Brain microvascular endothelial cell (primary cell): ENCODE results near the gene PRKCQ.

Source experiments
- DNase-seq: peaks from one replicate; pipeline ENCODE4 v3.0.0-alpha.2; 2020
- H3K27ac ChIP-seq: fragments of 250-450 bp; sonication (Bioruptor Pico); 2 replicates; pipeline ENCODE4 v1.5.1; 2020; ENCODE audit warnings: mild to moderate bottlenecking, moderate library complexity
- H3K27me3 ChIP-seq: fragments of 250-450 bp; sonication (Bioruptor Pico); replicated peaks from 2 replicates; pipeline ENCODE4 v1.5.1; 2020; ENCODE audit warnings: mild to moderate bottlenecking
- H3K36me3 ChIP-seq: fragments of 250-450 bp; sonication (Bioruptor Pico); replicated peaks from 2 replicates; pipeline ENCODE4 v1.5.1; 2020; ENCODE audit warnings: mild to moderate bottlenecking
- H3K4me3 ChIP-seq: 2 replicates; pipeline ENCODE4 v1.5.1; 2011; ENCODE audit warnings: low read depth, mild to moderate bottlenecking, control low read depth, low read length, moderate library complexity
- CTCF ChIP-seq: IDR thresholded peaks from 2 replicates; pipeline ENCODE4 v1.5.1; 2011; ENCODE audit warnings: low read depth, mild to moderate bottlenecking, moderate library complexity, low read length, control low read depth, inconsistent platforms; ENCODE audit errors: missing control alignments
- in situ Hi-C: cut with HindIII; loops from 2 replicates; pipeline ENCODE4 v1.10.0; 2017; ENCODE audit warnings: low sequenced_read_pairs, low pct_ligation_motif_present

Gene PRKCQ

DNA sequence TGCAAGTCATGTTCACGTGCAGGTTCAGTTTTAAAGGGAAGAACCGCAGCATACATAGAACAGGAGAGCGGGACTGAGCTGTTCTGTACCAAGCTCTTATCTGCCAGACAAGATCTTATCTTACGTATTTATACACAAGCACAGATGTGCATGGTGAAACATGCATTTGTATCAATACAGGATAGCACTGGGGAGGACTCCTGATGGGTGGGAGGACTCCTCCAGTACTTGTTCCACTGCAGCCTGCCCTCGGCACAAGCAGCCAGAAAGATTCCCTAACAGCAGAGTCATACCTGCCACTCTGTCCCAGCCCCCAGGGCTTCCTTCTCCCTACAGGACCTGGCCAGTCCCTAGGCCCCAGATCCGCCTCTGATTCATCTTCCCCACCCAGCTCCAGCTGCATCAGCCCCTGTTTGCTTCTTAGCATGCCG lies 13.2 kb upstream of the PRKCQ start:
- in situ Hi-C loops, result no loop called here
- Histone ChIP-seq H3K27ac (no peak overlapping the region), H3K36me3 (no peaks in the 10 kb centered on the region), H3K4me3 (no peak overlapping the region), H3K27me3 (no peaks in the 10 kb centered on the region)
- DNase-seq, result no peak
- TF ChIP-seq CTCF, result no peak

- DNase-seq, result no peak
- no peak for TF ChIP-seq CTCF
- no peaks in the 10 kb centered on the region for H3K36me3 ChIP-seq
- in situ Hi-C loops, result no loop called here
- no peak overlapping the region for H3K27ac ChIP-seq
- no peak overlapping the region for H3K4me3 ChIP-seq
- H3K27me3 ChIP-seq, result no peaks in the 10 kb centered on the region
These were observed 12.0 kb upstream of the PRKCQ start for GRCh38 chr10:6592080-6592479.

DNA sequence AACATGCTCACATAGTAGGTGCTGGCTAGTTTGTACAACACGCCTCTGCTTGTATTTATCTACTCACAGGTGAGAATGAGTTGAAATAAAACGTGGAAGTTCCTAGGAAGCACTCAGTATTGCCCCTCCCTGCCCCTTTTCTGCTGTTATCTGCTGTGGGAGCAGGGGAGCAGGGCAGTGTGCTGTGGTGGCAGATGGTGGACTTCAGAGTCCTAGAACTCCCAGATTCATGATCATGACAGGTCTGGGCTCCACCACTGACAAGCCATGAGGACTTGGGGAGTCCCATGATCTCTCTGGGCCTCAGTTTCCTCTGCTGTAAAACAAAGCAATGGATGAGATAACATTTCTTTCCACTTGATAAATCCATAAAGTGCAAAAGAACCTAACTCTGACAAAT lies 11.6 kb upstream of the PRKCQ start:
- no peak overlapping the region for H3K27ac ChIP-seq
- in situ Hi-C loops, result no loop called here
- no peaks in the 10 kb centered on the region for H3K36me3 ChIP-seq
- no peak for TF ChIP-seq CTCF
- DNase-seq, result no peak
- no peaks in the 10 kb centered on the region for H3K27me3 ChIP-seq
- H3K4me3 ChIP-seq, result no peak overlapping the region

DNA sequence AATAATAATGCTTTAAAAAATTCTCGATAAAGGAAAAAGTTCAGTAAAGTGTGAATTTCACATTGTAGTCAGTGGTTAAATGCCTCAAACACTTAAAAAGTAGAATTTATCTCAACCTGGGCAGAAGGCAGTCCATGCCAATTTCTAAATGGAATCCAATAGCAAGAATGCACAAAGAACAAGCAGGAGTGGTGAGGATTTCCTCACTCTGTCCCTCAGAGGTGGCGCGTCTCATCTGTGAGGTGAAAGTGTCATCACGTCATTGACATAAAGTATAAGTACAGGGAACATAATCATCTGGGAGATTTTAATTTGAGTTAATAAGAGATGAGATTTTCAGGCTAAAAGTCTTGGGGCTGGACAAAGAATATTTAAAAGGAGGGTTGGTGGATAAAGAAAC lies 10.0 kb upstream of the PRKCQ start:
- DNase-seq, result no peak
- Histone ChIP-seq H3K36me3 (no peaks in the 10 kb centered on the region), H3K27ac (no peak overlapping the region), H3K27me3 (no peaks in the 10 kb centered on the region), H3K4me3 (no peak overlapping the region)
- in situ Hi-C loops, result no loop called here
- no peak for TF ChIP-seq CTCF

DNA sequence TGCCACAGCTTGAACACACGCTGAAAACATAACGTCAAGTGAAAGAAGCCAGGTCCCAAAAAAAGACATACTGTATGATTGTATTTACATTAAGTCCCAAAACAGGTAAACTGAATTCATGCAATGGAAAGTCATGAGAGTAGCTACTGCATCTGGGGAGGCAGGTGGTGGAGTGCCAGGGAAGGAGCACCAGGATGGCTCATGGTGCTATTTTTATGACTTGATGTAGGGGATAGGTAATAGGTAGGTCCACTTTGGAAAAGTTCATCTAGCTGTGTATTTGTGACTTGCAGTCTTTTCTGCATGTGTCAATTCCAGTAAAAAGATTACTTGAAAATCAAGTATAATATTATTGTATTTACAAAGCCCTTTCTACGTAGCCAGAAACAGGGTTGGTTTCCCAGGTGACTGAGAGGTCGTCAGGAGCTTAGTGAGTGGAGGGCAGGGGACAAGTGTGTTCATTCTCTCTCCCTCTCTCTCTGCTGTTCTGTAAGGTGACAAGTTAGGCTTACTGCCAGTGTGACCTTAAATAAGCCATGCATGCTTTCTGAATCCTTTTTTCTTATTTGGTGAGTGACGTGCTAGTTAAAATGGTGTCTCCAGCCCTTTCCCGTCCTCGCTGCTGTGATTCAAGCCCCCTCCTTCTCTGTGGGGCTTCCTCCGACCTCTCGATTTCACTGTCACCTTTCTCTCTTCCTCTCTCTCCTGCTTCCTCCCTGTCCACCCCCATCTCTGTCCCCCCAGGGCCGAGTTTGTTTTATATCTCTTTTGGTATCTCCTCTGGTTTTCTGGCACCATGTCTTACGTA lies 9.4 kb upstream of the PRKCQ start:
- in situ Hi-C loops, result no loop called here
- Histone ChIP-seq H3K27me3 (no peaks in the 10 kb centered on the region), H3K4me3 (no peak overlapping the region), H3K27ac (no peak overlapping the region), H3K36me3 (no peaks in the 10 kb centered on the region)
- TF ChIP-seq CTCF, result no peak
- no peak for DNase-seq

GRCh38 chr10:6588845-6589244 lies 8.8 kb upstream of the PRKCQ start:
- H3K36me3 ChIP-seq, result no peaks in the 10 kb centered on the region
- no peak overlapping the region for H3K4me3 ChIP-seq
- no peaks in the 10 kb centered on the region for H3K27me3 ChIP-seq
- no peak overlapping the region for H3K27ac ChIP-seq
- DNase-seq, result no peak
- TF ChIP-seq CTCF, result no peak
- in situ Hi-C loops, result no loop called here
